ENCODE measurements around the gene ADAT3. TPM values are rescaled to one million over a fixed set of nuclear protein-coding genes. Genes with fewer than 3 reads are reported as not detected.

ADAT3 gene
- polyA plus RNA-seq (2013, experiment 1 of 2) = 2.6 TPM
- polyA plus RNA-seq (2013, experiment 2 of 2) = 2.7 TPM

GRCh38 chr19:1905110-1905862, at the start of gene ADAT3, which contains the start of gene SCAMP4:
TSS of gene ADAT3 (plus strand) at chr19:1905399. CDS start at chr19:1912048, 6,649 bp downstream.
TSS of gene SCAMP4 (plus strand) at chr19:1905399. CDS start at chr19:1915020, 9,621 bp downstream.
- peaks cover 14% of the 10 kb centered on the region for H3K4me1 ChIP-seq (ENCODE audit: control insufficient read depth, insufficient read depth, low read length, poor library complexity, severe bottlenecking)
- WGBS, 2 experiments (ENCODE audit: insufficient coverage in 2 of 2) = 1% methylated on average over 81 to 89 of the region's 92 CpGs
- peaks cover 20% of the 10 kb centered on the region for H3K36me3 ChIP-seq (ENCODE audit: control insufficient read depth, insufficient read depth, low read length)
- no peaks in the 10 kb centered on the region for H3K9me3 ChIP-seq (ENCODE audit: control insufficient read depth, low read length)
- peak within 1 kb of the TSS; percentile 60 for H3K4me3 ChIP-seq (ENCODE audit: extremely low read depth, insufficient read depth, low read length, poor library complexity, severe bottlenecking)
- H3K27ac ChIP-seq (ENCODE audit: low read depth, low read length, severe bottlenecking) = peak within 1 kb of the TSS; percentile 89

GRCh38 chr19:1855828-1856255, 49.4 kb upstream of the ADAT3 start:
- 69 to 70% methylated on average over 12 to 13 of the region's 13 CpGs for WGBS, 2 experiments (ENCODE audit: insufficient coverage in 2 of 2)
- Histone ChIP-seq H3K9me3 (ENCODE audit: control insufficient read depth, low read length) (no peaks in the 10 kb centered on the region), H3K36me3 (ENCODE audit: control insufficient read depth, insufficient read depth, low read length) (peaks cover 23% of the 10 kb centered on the region), H3K4me1 (ENCODE audit: control insufficient read depth, insufficient read depth, low read length, poor library complexity, severe bottlenecking) (peaks cover 68% of the 10 kb centered on the region), H3K27ac (ENCODE audit: low read depth, low read length, severe bottlenecking) (peak overlapping the region; percentile 71), H3K4me3 (ENCODE audit: extremely low read depth, insufficient read depth, low read length, poor library complexity, severe bottlenecking) (peak overlapping the region; percentile 8)

- H3K27ac ChIP-seq (ENCODE audit: low read depth, low read length, severe bottlenecking) = peak overlapping the region; percentile 71
- H3K9me3 ChIP-seq (ENCODE audit: control insufficient read depth, low read length) = no peaks in the 10 kb centered on the region
- H3K4me3 ChIP-seq (ENCODE audit: extremely low read depth, insufficient read depth, low read length, poor library complexity, severe bottlenecking) = no peak overlapping the region
- peaks cover 72% of the 10 kb centered on the region for H3K4me1 ChIP-seq (ENCODE audit: control insufficient read depth, insufficient read depth, low read length, poor library complexity, severe bottlenecking)
- H3K36me3 ChIP-seq (ENCODE audit: control insufficient read depth, insufficient read depth, low read length) = peaks cover 22% of the 10 kb centered on the region
- 69 to 92% methylated on average over 2 to 5 of the region's 6 CpGs for WGBS, 2 experiments (ENCODE audit: insufficient coverage in 2 of 2)
Measured at GRCh38 chr19:1856345-1856697, 48.9 kb upstream of the ADAT3 start.

- Histone ChIP-seq H3K4me1 (ENCODE audit: control insufficient read depth, insufficient read depth, low read length, poor library complexity, severe bottlenecking) (peaks cover 75% of the 10 kb centered on the region), H3K27ac (ENCODE audit: low read depth, low read length, severe bottlenecking) (peak overlapping the region; percentile 10), H3K36me3 (ENCODE audit: control insufficient read depth, insufficient read depth, low read length) (peaks cover 16% of the 10 kb centered on the region), H3K9me3 (ENCODE audit: control insufficient read depth, low read length) (no peaks in the 10 kb centered on the region), H3K4me3 (ENCODE audit: extremely low read depth, insufficient read depth, low read length, poor library complexity, severe bottlenecking) (peak overlapping the region; percentile 11)
- 39 to 43% methylated on average over 48 of the region's 73 CpGs for WGBS, 2 experiments (ENCODE audit: insufficient coverage in 2 of 2)
Measured at GRCh38 chr19:1856698-1857603, 48.2 kb upstream of the ADAT3 start.

GRCh38 chr19:1857648-1858326, 47.4 kb upstream of the ADAT3 start:
- WGBS, 2 experiments (ENCODE audit: insufficient coverage in 2 of 2) = 60 to 61% methylated on average over 9 to 14 of the region's 16 CpGs
- Histone ChIP-seq H3K27ac (ENCODE audit: low read depth, low read length, severe bottlenecking) (peak overlapping the region; percentile 10), H3K4me3 (ENCODE audit: extremely low read depth, insufficient read depth, low read length, poor library complexity, severe bottlenecking) (no peak overlapping the region), H3K9me3 (ENCODE audit: control insufficient read depth, low read length) (no peaks in the 10 kb centered on the region), H3K4me1 (ENCODE audit: control insufficient read depth, insufficient read depth, low read length, poor library complexity, severe bottlenecking) (peaks cover 75% of the 10 kb centered on the region), H3K36me3 (ENCODE audit: control insufficient read depth, insufficient read depth, low read length) (peaks cover 14% of the 10 kb centered on the region)

GRCh38 chr19:1858412-1859081, 46.7 kb upstream of the ADAT3 start:
- peaks cover 9% of the 10 kb centered on the region for H3K36me3 ChIP-seq (ENCODE audit: control insufficient read depth, insufficient read depth, low read length)
- no peak overlapping the region for H3K4me3 ChIP-seq (ENCODE audit: extremely low read depth, insufficient read depth, low read length, poor library complexity, severe bottlenecking)
- H3K4me1 ChIP-seq (ENCODE audit: control insufficient read depth, insufficient read depth, low read length, poor library complexity, severe bottlenecking) = peaks cover 73% of the 10 kb centered on the region
- 89 to 92% methylated on average over 6 to 7 of the region's 10 CpGs for WGBS, 2 experiments (ENCODE audit: insufficient coverage in 2 of 2)
- no peak overlapping the region for H3K27ac ChIP-seq (ENCODE audit: low read depth, low read length, severe bottlenecking)
- H3K9me3 ChIP-seq (ENCODE audit: control insufficient read depth, low read length) = no peaks in the 10 kb centered on the region

DNA sequence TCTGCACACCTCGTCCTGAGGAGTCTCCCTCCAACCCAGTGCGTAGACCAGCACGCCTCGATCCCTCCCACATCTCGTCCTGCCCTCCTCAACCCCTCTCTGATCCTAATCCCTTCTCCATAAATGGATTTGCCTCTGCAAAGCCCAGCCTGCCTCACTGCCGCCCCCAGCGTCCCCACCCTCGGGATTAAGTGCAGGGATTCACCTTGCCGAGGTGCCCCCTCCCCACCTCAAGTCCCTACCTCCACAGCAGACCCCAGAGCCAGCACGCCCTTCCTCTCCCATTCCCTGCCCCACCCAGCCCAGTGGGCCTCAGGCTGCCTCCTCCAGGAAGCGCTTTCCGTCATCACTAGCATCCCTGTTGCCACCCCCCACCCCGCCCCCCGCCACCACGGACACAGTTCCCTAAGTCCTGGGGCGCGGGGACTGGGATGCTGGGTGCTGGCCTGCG, 45.8 kb upstream of the ADAT3 start:
- Histone ChIP-seq H3K4me1 (ENCODE audit: control insufficient read depth, insufficient read depth, low read length, poor library complexity, severe bottlenecking) (peaks cover 69% of the 10 kb centered on the region), H3K4me3 (ENCODE audit: extremely low read depth, insufficient read depth, low read length, poor library complexity, severe bottlenecking) (peak overlapping the region; percentile 84), H3K27ac (ENCODE audit: low read depth, low read length, severe bottlenecking) (no peak overlapping the region), H3K36me3 (ENCODE audit: control insufficient read depth, insufficient read depth, low read length) (peaks cover 2% of the 10 kb centered on the region), H3K9me3 (ENCODE audit: control insufficient read depth, low read length) (no peaks in the 10 kb centered on the region)
- WGBS, 2 experiments (ENCODE audit: insufficient coverage in 2 of 2) = 33 to 43% methylated on average over 9 to 11 of the region's 18 CpGs

DNA sequence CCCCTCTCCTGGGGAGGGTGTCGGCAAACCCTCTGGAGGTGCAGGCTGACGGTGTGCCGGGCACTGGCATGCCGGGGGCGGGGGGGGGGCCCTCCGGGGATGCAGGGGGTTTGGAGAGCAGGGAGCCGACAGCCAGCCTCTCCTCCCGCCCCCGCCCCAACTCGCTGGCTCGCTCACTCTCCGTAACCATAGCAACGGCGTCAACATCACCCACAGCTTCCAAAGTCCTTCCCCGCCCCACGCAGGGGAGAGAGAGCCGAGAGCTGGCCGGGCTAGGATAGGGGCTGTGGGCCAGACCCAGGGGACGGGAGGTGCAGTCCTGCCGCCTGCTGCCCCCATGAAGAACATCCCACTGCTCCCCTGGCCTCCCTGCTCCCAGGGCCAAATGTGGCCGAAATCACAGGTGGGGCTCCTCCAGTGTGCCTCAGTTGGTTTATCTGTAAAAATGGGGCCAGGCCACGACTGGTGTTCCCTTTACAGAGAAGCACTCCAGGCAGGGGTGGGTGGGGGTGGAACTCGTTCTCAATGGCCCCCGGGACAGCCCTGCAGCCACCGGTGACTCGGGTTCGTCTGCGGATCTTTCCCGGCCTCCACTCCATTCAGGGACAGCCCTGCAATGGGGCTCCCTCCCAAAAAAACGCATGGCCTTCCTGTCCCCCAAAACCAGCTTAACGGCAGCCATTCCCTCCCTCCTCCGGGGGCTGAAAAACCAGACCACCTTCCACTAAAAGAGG, 45.0 kb upstream of the ADAT3 start:
- 18 to 26% methylated on average over 14 to 18 of the region's 32 CpGs for WGBS, 2 experiments (ENCODE audit: insufficient coverage in 2 of 2)
- Histone ChIP-seq H3K27ac (ENCODE audit: low read depth, low read length, severe bottlenecking) (peak overlapping the region; percentile 49), H3K9me3 (ENCODE audit: control insufficient read depth, low read length) (no peaks in the 10 kb centered on the region), H3K4me3 (ENCODE audit: extremely low read depth, insufficient read depth, low read length, poor library complexity, severe bottlenecking) (peak overlapping the region; percentile 84), H3K4me1 (ENCODE audit: control insufficient read depth, insufficient read depth, low read length, poor library complexity, severe bottlenecking) (peaks cover 60% of the 10 kb centered on the region), H3K36me3 (ENCODE audit: control insufficient read depth, insufficient read depth, low read length) (no peaks in the 10 kb centered on the region)

GRCh38 chr19:1860821-1861598, 44.2 kb upstream of the ADAT3 start:
- Histone ChIP-seq H3K4me3 (ENCODE audit: extremely low read depth, insufficient read depth, low read length, poor library complexity, severe bottlenecking) (peak overlapping the region; percentile 84), H3K36me3 (ENCODE audit: control insufficient read depth, insufficient read depth, low read length) (no peaks in the 10 kb centered on the region), H3K9me3 (ENCODE audit: control insufficient read depth, low read length) (no peaks in the 10 kb centered on the region), H3K4me1 (ENCODE audit: control insufficient read depth, insufficient read depth, low read length, poor library complexity, severe bottlenecking) (peaks cover 52% of the 10 kb centered on the region), H3K27ac (ENCODE audit: low read depth, low read length, severe bottlenecking) (peak overlapping the region; percentile 49)
- WGBS, 2 experiments (ENCODE audit: insufficient coverage in 2 of 2) = 8 to 26% methylated on average over 16 to 17 of the region's 28 CpGs
